SK-N-SH (cell line): ENCODE data around the gene MATN1. TPM values are rescaled to one million over a fixed set of nuclear protein-coding genes. Genes with fewer than 3 reads are reported as not detected.

Source experiments
- CTCF ChIA-PET: fragments of 300-600, 350-600 bp; formaldehyde crosslinking; extraction: SDS; loops from one replicate; lab custom pipeline; 2021; lab: Yijun Ruan, JAX
- POLR2A ChIA-PET: fragments of 350-600 bp; sonication (Branson Sonifier 250); formaldehyde crosslinking; extraction: SDS; loops from one replicate; lab custom pipeline; 2020; ENCODE audit warnings: antibody characterized with exemption, inconsistent platforms; lab: Yijun Ruan, JAX
- DNase-seq: peaks from one replicate; pipeline ENCODE4 v3.0.0; 2012
- H2AFZ ChIP-seq: fragments of 200-600 bp; sonication (generic); 2 replicates; pipeline ENCODE4 v1.8.1; 2016; ENCODE audit warnings: antibody characterized with exemption, mild to moderate bottlenecking, low read depth
- H3F3A ChIP-seq: fragments of 200-600 bp; sonication (generic); replicated peaks from 2 replicates; pipeline ENCODE3; 2016; ENCODE audit warnings: antibody characterized with exemption, mild to moderate bottlenecking; ENCODE audit not compliant: insufficient read depth
- H3K27ac ChIP-seq, 2 experiments: fragments of 200-500 bp in 1 of 2; fragments of 200-600 bp in 1 of 2; sonication (Bioruptor generic) in 1 of 2; sonication (generic), shearing (Covaris generic) in 1 of 2; 2 replicates each; pipeline versions ENCODE4 v1.5.1 to v1.6.1; 2014 to 2016; ENCODE audit warnings: low read depth in 2 of 2, inconsistent platforms in 1 of 2, low read length in 1 of 2, mild to moderate bottlenecking in 1 of 2, mixed read lengths in 1 of 2
- H3K27me3 ChIP-seq: fragments of 200-600 bp; sonication (generic), shearing (Covaris generic); 2 replicates; pipeline ENCODE4 v1.6.1; 2016; ENCODE audit warnings: mixed run types; ENCODE audit not compliant: insufficient read depth
- H3K36me3 ChIP-seq, 2 experiments: fragments of 200-500 bp in 1 of 2; fragments of 200-600 bp in 1 of 2; sonication (Bioruptor generic) in 1 of 2; sonication (generic) in 1 of 2; replicated peaks in 1 of 2; 2 replicates each; pipeline versions ENCODE3 to v1.5.1; 2014 to 2016; ENCODE audit warnings: low read length in 1 of 2, mild to moderate bottlenecking in 1 of 2; ENCODE audit not compliant: insufficient read depth in 2 of 2, control insufficient read depth in 1 of 2
- H3K4me1 ChIP-seq, 2 experiments: fragments of 200-500 bp in 1 of 2; fragments of 200-600 bp in 1 of 2; sonication (Bioruptor generic) in 1 of 2; sonication (generic), shearing (Covaris generic) in 1 of 2; 2 replicates each; pipeline versions ENCODE4 v1.5.1 to v1.6.1; 2014 to 2016; ENCODE audit warnings: low read depth in 1 of 2, low read length in 1 of 2, mixed run types in 1 of 2; ENCODE audit not compliant: insufficient read depth in 2 of 2, control insufficient read depth in 1 of 2
- H3K4me2 ChIP-seq: fragments of 200-600 bp; sonication (generic), shearing (Covaris generic); 2 replicates; pipeline ENCODE4 v1.6.1; 2017; ENCODE audit warnings: mixed run types
- H3K4me3 ChIP-seq, 2 experiments: fragments of 200-500 bp in 1 of 2; fragments of 200-600 bp in 1 of 2; sonication (Bioruptor generic) in 1 of 2; sonication (generic), shearing (Covaris generic) in 1 of 2; 2 replicates each; pipeline versions ENCODE4 v1.5.1 to v1.8.1; 2014 to 2016; ENCODE audit warnings: low read depth in 2 of 2, inconsistent platforms in 1 of 2, low read length in 1 of 2, mild to moderate bottlenecking in 1 of 2, mixed read lengths in 1 of 2, moderate library complexity in 1 of 2
- H3K79me2 ChIP-seq: fragments of 200-600 bp; sonication (generic); 2 replicates; pipeline ENCODE4 v1.8.1; 2017; ENCODE audit warnings: mild to moderate bottlenecking; ENCODE audit not compliant: insufficient read depth
- H3K9ac ChIP-seq: fragments of 200-600 bp; sonication (generic); 2 replicates; pipeline ENCODE4 v1.6.1; 2017; ENCODE audit warnings: mixed run types
- H3K9me2 ChIP-seq: fragments of 200-600 bp; sonication (generic); 2 replicates; pipeline ENCODE4 v1.6.1; 2017; ENCODE audit warnings: mixed run types
- H3K9me3 ChIP-seq: fragments of 200-600 bp; sonication (generic); 2 replicates; pipeline ENCODE4 v1.6.1; 2017; ENCODE audit warnings: mixed run types, mild to moderate bottlenecking, moderate library complexity
- H4K20me1 ChIP-seq: fragments of 200-600 bp; sonication (generic); 2 replicates; pipeline ENCODE4 v1.6.1; 2017; ENCODE audit warnings: mild to moderate bottlenecking, mixed run types; ENCODE audit not compliant: insufficient read depth
- EP300 ChIP-seq, 2 experiments: IDR thresholded peaks; 2 replicates each; pipeline versions ENCODE4 v1.4.0 to v1.6.1; 2012; ENCODE audit warnings: borderline replicate concordance in 1 of 2, low read depth in 1 of 2, low read length in 1 of 2
- EZH2phosphoT487 ChIP-seq: fragments of 200-600 bp; sonication (generic); IDR thresholded peaks from 2 replicates; pipeline ENCODE4 v1.6.1; 2017; ENCODE audit warnings: low read depth, mixed run types, mild to moderate bottlenecking, antibody characterized with exemption, moderate library complexity, borderline replicate concordance
- GABPA ChIP-seq: IDR thresholded peaks from 2 replicates; pipeline ENCODE4 v1.4.0; 2012; ENCODE audit warnings: low read depth, mild to moderate bottlenecking
- MXI1 ChIP-seq: IDR thresholded peaks from 2 replicates; pipeline ENCODE4 v1.6.1; 2012; ENCODE audit warnings: mild to moderate bottlenecking, low read depth, low read length, improper control_type of control experiment
- NFIC ChIP-seq: IDR thresholded peaks from 2 replicates; pipeline ENCODE4 v1.4.0; 2012; ENCODE audit warnings: borderline replicate concordance
- RAD21 ChIP-seq: IDR thresholded peaks from 2 replicates; pipeline ENCODE4 v1.6.1; 2012; ENCODE audit warnings: mild to moderate bottlenecking, low read length
- RFX5 ChIP-seq: IDR thresholded peaks from 2 replicates; pipeline ENCODE4 v1.6.1; 2012; ENCODE audit warnings: mild to moderate bottlenecking, improper control_type of control experiment, low read length
- WGBS: methylation state at CpG from one replicate; pipeline ENCODE4 v1.1.6; 2017; ENCODE audit warnings: low lambda C conversion rate; 5-methylcytosine and 5-hydroxymethylcytosine counted together
- polyA plus RNA-seq, 3 experiments: library from polyadenylated mRNA; depleted of rRNA; stranded (reverse); fragments of >200 nt; gene quantifications; 2 replicates each; pipeline ENCODE4 v1.2.3, GENCODE V29; 2012
- TF ChIP-seq, protein P1 (sequence below): IDR thresholded peaks from 2 replicates; pipeline ENCODE4 v1.6.1; 2012; ENCODE audit warnings: mild to moderate bottlenecking, low read depth, low read length, moderate library complexity
- TF ChIP-seq, protein P2 (sequence below): fragments of 150-350 bp; IDR thresholded peaks from 2 replicates; pipeline ENCODE4 v1.6.1; 2016; ENCODE audit warnings: mild to moderate bottlenecking, low read depth, low read length

The MATN1 gene
- polyA plus RNA-seq, 1 of the 3 experiments (the other 2 are of a cell fraction): 0.23 TPM

DNA sequence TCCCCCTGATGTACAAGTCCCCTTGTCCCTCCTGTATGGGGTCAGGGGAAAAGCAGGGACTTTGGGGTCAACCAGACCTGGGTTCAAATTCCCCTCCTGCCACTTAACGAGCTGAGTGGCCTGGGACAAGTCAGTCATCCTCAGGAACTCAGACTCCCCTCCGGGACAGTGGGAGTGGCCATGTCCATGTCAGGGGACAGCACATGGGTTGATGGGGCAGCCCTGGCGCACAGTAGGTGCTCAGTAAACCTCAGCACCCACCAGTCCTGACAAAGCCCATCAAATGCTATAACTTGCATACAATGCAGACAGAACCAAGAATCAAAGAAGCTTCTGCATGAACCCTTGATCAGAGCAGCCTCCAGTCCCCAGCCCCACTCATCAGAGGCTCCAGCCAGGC is 30.0 kb downstream of the MATN1 start (continued):
- TF ChIP-seq, protein P1, sequence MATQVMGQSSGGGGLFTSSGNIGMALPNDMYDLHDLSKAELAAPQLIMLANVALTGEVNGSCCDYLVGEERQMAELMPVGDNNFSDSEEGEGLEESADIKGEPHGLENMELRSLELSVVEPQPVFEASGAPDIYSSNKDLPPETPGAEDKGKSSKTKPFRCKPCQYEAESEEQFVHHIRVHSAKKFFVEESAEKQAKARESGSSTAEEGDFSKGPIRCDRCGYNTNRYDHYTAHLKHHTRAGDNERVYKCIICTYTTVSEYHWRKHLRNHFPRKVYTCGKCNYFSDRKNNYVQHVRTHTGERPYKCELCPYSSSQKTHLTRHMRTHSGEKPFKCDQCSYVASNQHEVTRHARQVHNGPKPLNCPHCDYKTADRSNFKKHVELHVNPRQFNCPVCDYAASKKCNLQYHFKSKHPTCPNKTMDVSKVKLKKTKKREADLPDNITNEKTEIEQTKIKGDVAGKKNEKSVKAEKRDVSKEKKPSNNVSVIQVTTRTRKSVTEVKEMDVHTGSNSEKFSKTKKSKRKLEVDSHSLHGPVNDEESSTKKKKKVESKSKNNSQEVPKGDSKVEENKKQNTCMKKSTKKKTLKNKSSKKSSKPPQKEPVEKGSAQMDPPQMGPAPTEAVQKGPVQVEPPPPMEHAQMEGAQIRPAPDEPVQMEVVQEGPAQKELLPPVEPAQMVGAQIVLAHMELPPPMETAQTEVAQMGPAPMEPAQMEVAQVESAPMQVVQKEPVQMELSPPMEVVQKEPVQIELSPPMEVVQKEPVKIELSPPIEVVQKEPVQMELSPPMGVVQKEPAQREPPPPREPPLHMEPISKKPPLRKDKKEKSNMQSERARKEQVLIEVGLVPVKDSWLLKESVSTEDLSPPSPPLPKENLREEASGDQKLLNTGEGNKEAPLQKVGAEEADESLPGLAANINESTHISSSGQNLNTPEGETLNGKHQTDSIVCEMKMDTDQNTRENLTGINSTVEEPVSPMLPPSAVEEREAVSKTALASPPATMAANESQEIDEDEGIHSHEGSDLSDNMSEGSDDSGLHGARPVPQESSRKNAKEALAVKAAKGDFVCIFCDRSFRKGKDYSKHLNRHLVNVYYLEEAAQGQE: no peak
- TF ChIP-seq RFX5 (no peak), EZH2phosphoT487 (no peak), MXI1 (no peak)
- TF ChIP-seq, all 33 proteins: peak for 0

DNA sequence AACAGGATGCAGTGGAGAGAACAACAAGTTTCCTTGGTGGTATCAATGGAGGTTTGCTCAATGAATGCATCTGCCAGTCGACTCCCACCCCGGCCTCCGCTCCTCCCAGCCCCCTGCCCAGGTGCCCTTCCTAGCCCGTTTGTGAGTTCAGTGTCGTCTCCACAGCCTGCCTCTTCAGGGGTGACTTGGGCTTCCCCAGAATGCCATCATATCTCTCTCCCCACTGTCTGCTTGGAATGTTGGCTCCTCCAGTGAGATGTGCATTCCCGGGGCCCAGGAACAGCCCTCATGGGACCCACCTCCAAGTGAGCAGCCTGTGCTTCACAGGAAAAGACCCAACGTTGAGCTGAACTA is 30.5 kb downstream of the MATN1 start:
- Histone ChIP-seq H2AFZ (no peak overlapping the region), H3K9ac (no peak overlapping the region), H3K79me2 (no peaks in the 10 kb centered on the region), H3K27ac (no peak overlapping the region), H3K4me3 (no peak overlapping the region), H3K9me3 (no peaks in the 10 kb centered on the region), H3K9me2 (no peaks in the 10 kb centered on the region), H3F3A (no peaks in the 10 kb centered on the region), H3K36me3 (no peaks in the 10 kb centered on the region), H3K27me3 (no peaks in the 10 kb centered on the region)
- POLR2A ChIA-PET: no interaction called here
- CTCF ChIA-PET: no interaction called here
- no peak for TF ChIP-seq EP300 (IDR thresholded peaks at IDR 0.05; ENCODE audit: borderline replicate concordance in 1 of 2, low read depth in 1 of 2, low read length in 1 of 2)
- TF ChIP-seq, all 33 proteins: peak for 0
- no peak for DNase-seq
- Histone ChIP-seq H3K4me2 (no peak overlapping the region), H4K20me1 (no peaks in the 10 kb centered on the region), H3K4me1 (peaks cover 0 to 48% of the 10 kb centered on the region in 2 experiments; a peak in 2 of 4 replicates)
- WGBS: 49% methylated on average over 5 of the region's 7 CpGs

DNA sequence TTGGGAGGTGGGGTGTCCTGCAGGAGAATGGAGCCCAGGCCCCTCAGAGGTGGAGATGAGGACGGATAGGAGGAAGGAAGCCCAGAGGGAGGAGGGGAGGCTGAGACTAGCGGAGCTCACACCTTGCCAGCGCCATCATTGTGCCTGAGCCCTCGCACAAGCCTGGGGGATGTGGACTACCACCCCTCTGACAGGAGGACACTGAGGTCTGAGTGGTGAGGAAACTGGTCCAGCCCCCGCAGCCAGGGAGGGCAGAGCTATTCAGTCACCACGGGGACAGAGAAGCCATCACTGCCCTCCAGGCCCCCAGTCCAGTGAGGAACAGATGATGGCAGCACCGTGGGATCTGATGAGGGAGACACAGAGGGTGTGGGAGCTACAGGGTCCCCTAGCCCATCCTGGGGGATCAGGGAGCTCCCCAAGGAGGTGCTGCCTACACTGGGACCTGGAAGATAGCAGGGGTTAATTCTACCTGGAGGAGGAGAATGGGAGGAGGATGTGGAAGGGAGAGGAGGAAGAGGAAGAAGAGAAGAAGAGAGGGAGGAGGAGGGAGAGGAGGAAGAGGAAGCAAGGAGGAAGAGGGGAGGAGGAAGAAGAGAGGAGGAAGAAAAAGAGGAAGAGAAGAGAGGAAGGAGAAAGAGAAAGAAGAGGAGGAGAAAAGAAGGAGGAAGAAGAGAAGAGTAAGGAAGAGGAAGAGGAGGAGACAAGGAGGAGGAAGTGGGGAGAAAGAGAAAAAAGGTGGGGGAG is 31.0 kb downstream of the MATN1 start:
- no peak overlapping the region for H2AFZ ChIP-seq
- H3F3A ChIP-seq: no peaks in the 10 kb centered on the region
- CTCF ChIA-PET: interaction anchor here (0.6 to 4.5 kb wide), 2 partner anchors 15 to 1456 kb away, joined by 3 to 16 read pairs; partner anchors contain the start of gene PTPRU
- no peak for DNase-seq
- H3K27me3 ChIP-seq: no peaks in the 10 kb centered on the region
- POLR2A ChIA-PET: no interaction called here
- WGBS: 38% methylated on average over 6 of the region's 7 CpGs
- no peak overlapping the region for H3K4me3 ChIP-seq
- H3K79me2 ChIP-seq: no peaks in the 10 kb centered on the region
- H3K27ac ChIP-seq: no peak overlapping the region
- H3K9ac ChIP-seq: no peak overlapping the region
- no peaks in the 10 kb centered on the region for H3K9me2 ChIP-seq
- H4K20me1 ChIP-seq: no peaks in the 10 kb centered on the region
- H3K4me2 ChIP-seq: no peak overlapping the region
- TF ChIP-seq MXI1 (no peak), EZH2phosphoT487 (no peak), RAD21 (no peak), EP300 (IDR thresholded peaks at IDR 0.05; ENCODE audit: borderline replicate concordance in 1 of 2, low read depth in 1 of 2, low read length in 1 of 2) (no peak), NFIC (no peak), GABPA (no peak)
- TF ChIP-seq, protein P1: no peak
- TF ChIP-seq, protein P2, sequence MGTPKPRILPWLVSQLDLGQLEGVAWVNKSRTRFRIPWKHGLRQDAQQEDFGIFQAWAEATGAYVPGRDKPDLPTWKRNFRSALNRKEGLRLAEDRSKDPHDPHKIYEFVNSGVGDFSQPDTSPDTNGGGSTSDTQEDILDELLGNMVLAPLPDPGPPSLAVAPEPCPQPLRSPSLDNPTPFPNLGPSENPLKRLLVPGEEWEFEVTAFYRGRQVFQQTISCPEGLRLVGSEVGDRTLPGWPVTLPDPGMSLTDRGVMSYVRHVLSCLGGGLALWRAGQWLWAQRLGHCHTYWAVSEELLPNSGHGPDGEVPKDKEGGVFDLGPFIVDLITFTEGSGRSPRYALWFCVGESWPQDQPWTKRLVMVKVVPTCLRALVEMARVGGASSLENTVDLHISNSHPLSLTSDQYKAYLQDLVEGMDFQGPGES: no peak
- peaks cover 0 to 43% of the 10 kb centered on the region in 2 experiments; a peak in 2 of 4 replicates for H3K4me1 ChIP-seq
- no peaks in the 10 kb centered on the region for H3K36me3 ChIP-seq
- no peaks in the 10 kb centered on the region for H3K9me3 ChIP-seq
